H9 (cell line): ENCODE data around the gene SVOP. TPM values are rescaled to one million over a fixed set of nuclear protein-coding genes. Genes with fewer than 3 reads are reported as not detected.

Source experiments
- DNase-seq: peaks from one replicate; pipeline ENCODE4 v3.0.0-alpha.2; 2017
- H2AFZ ChIP-seq: one replicate; pipeline ENCODE4 v1.6.1; 2013; ENCODE audit warnings: mild to moderate bottlenecking, low read length, control low read depth, moderate library complexity
- H2AK5ac ChIP-seq: 2 replicates; pipeline ENCODE4 v1.6.1; 2013; ENCODE audit warnings: low read length, control low read depth, mixed read lengths; ENCODE audit not compliant: insufficient read length
- H2BK120ac ChIP-seq: one replicate; pipeline ENCODE4 v1.6.1; 2013; ENCODE audit warnings: low read depth, mild to moderate bottlenecking, low read length, control low read depth, inconsistent platforms; ENCODE audit not compliant: poor library complexity, severe bottlenecking
- H2BK12ac ChIP-seq: 2 replicates; pipeline ENCODE4 v1.6.1; 2013; ENCODE audit warnings: low read length, control low read depth, mixed read lengths, low read depth; ENCODE audit not compliant: insufficient read length
- H2BK15ac ChIP-seq: 2 replicates; pipeline ENCODE4 v1.6.1; 2013; ENCODE audit warnings: low read depth, low read length, control low read depth
- H2BK20ac ChIP-seq: one replicate; pipeline ENCODE4 v1.6.1; 2013; ENCODE audit warnings: low read depth, mild to moderate bottlenecking, low read length, control low read depth, inconsistent platforms; ENCODE audit not compliant: poor library complexity, severe bottlenecking
- H2BK5ac ChIP-seq: 2 replicates; pipeline ENCODE4 v1.6.1; 2013; ENCODE audit warnings: low read length, control low read depth, mixed read lengths; ENCODE audit not compliant: insufficient read length
- H3K14ac ChIP-seq: 2 replicates; pipeline ENCODE4 v1.6.1; 2013; ENCODE audit warnings: low read length, control low read depth; ENCODE audit not compliant: insufficient read depth
- H3K18ac ChIP-seq: 2 replicates; pipeline ENCODE4 v1.6.1; 2013; ENCODE audit warnings: low read depth, mild to moderate bottlenecking, mixed read lengths, low read length, control low read depth; ENCODE audit not compliant: insufficient read length
- H3K23ac ChIP-seq: 2 replicates; pipeline ENCODE4 v1.6.1; 2013; ENCODE audit warnings: low read length, control low read depth, mixed read lengths, low read depth; ENCODE audit not compliant: insufficient read length
- H3K23me2 ChIP-seq: 2 replicates; pipeline ENCODE4 v1.6.1; 2013; ENCODE audit warnings: low read depth, mild to moderate bottlenecking, mixed read lengths, low read length, control low read depth; ENCODE audit not compliant: insufficient read length, poor library complexity, severe bottlenecking
- H3K27ac ChIP-seq: 2 replicates; pipeline ENCODE4 v1.5.1; 2013; ENCODE audit warnings: low read length, control low read depth, mixed read lengths, low read depth; ENCODE audit not compliant: insufficient read length
- H3K27me3 ChIP-seq: 2 replicates; pipeline ENCODE4 v1.6.1; 2013; ENCODE audit warnings: low read length, control low read depth, inconsistent platforms; ENCODE audit not compliant: insufficient read depth
- H3K4ac ChIP-seq: 2 replicates; pipeline ENCODE4 v1.6.1; 2013; ENCODE audit warnings: low read depth, mild to moderate bottlenecking, control low read depth, inconsistent platforms, low read length, moderate library complexity
- H3K4me1 ChIP-seq: 2 replicates; pipeline ENCODE4 v1.6.1; 2013; ENCODE audit warnings: low read length, control low read depth, inconsistent platforms; ENCODE audit not compliant: insufficient read depth
- H3K4me2 ChIP-seq: 2 replicates; pipeline ENCODE4 v1.6.1; 2013; ENCODE audit warnings: low read length, control low read depth, mixed read lengths; ENCODE audit not compliant: insufficient read length, insufficient read depth
- H3K56ac ChIP-seq: 2 replicates; pipeline ENCODE4 v1.6.1; 2013; ENCODE audit warnings: low read depth, mild to moderate bottlenecking, mixed read lengths, low read length, control low read depth; ENCODE audit not compliant: insufficient read length
- H3K79me1 ChIP-seq: 2 replicates; pipeline ENCODE4 v1.6.1; 2013; ENCODE audit warnings: low read depth, mild to moderate bottlenecking, moderate library complexity, low read length, control low read depth, inconsistent platforms; ENCODE audit not compliant: insufficient read depth, poor library complexity, severe bottlenecking
- H3K79me2 ChIP-seq: 2 replicates; pipeline ENCODE4 v1.6.1; 2013; ENCODE audit warnings: low read length, control low read depth, inconsistent platforms; ENCODE audit not compliant: insufficient read depth
- H3K9ac ChIP-seq: 2 replicates; pipeline ENCODE4 v1.6.1; 2013; ENCODE audit warnings: low read length, control low read depth, mixed read lengths; ENCODE audit not compliant: insufficient read length; ENCODE audit errors: extremely low read depth
- H3K9me3 ChIP-seq: one replicate; pipeline ENCODE4 v1.6.1; 2013; ENCODE audit warnings: low read depth, low read length, inconsistent platforms; ENCODE audit not compliant: control insufficient read depth
- H3T11ph ChIP-seq: one replicate; pipeline ENCODE4 v1.6.1; 2013; ENCODE audit warnings: mild to moderate bottlenecking, low read length, control low read depth, inconsistent platforms
- H4K20me1 ChIP-seq: one replicate; pipeline ENCODE4 v1.6.1; 2013; ENCODE audit not compliant: control insufficient read depth, insufficient read length, insufficient read depth
- H4K5ac ChIP-seq: 2 replicates; pipeline ENCODE4 v1.6.1; 2013; ENCODE audit warnings: low read depth, mild to moderate bottlenecking, mixed read lengths, low read length, control low read depth; ENCODE audit not compliant: insufficient read length
- H4K8ac ChIP-seq: replicated peaks from 2 replicates; pipeline ENCODE4 v1.6.1; 2013; ENCODE audit warnings: low read length, control low read depth, mixed read lengths, low read depth; ENCODE audit not compliant: insufficient read length
- H4K91ac ChIP-seq: 2 replicates; pipeline ENCODE4 v1.6.1; 2013; ENCODE audit warnings: low read depth, mild to moderate bottlenecking, moderate library complexity, mixed read lengths, low read length, control low read depth; ENCODE audit not compliant: insufficient read length
- H3K27ac Mint-ChIP-seq, 3 experiments: 2 replicates in 2 of 3; 3 replicates in 1 of 3; pipeline ENCODE4 v1.8.0; 2020 to 2021; ENCODE audit warnings: mixed read lengths in 3 of 3, mild to moderate bottlenecking in 1 of 3, moderate library complexity in 1 of 3
- H3K27me3 Mint-ChIP-seq: 2 replicates; pipeline ENCODE4 v1.8.0; 2021; ENCODE audit warnings: low read depth, mild to moderate bottlenecking, moderate library complexity, mixed read lengths
- H3K36me3 Mint-ChIP-seq, 3 experiments: 2 replicates in 2 of 3; 3 replicates in 1 of 3; pipeline ENCODE4 v1.8.0; 2020 to 2021; ENCODE audit warnings: low read depth in 3 of 3, mixed read lengths in 3 of 3; ENCODE audit not compliant: insufficient read depth in 1 of 3
- H3K4me1 Mint-ChIP-seq, 2 experiments: 2 replicates each; pipeline ENCODE4 v1.8.0; 2020; ENCODE audit warnings: mixed read lengths in 2 of 2
- H3K4me3 Mint-ChIP-seq, 2 experiments: 2 replicates in 1 of 2; 3 replicates in 1 of 2; pipeline ENCODE4 v1.8.0; 2020 to 2021; ENCODE audit warnings: mild to moderate bottlenecking in 2 of 2, mixed read lengths in 2 of 2, moderate library complexity in 1 of 2
- H3K9me3 Mint-ChIP-seq, 2 experiments: 2 replicates in 1 of 2; 3 replicates in 1 of 2; pipeline ENCODE4 v1.8.0; 2020; ENCODE audit warnings: mild to moderate bottlenecking in 2 of 2, mixed read lengths in 2 of 2, moderate library complexity in 1 of 2
- WGBS: extraction: QIAGEN DNeasy Blood & Tissue Kit; methylation state at CpG from one replicate; pipeline ENCODE4 v1.1.7; 2013; ENCODE audit warnings: missing lambda C conversion rate, low lambda C conversion rate, mixed read lengths; ENCODE audit not compliant: insufficient read length; ENCODE audit errors: extremely low coverage; 5-methylcytosine and 5-hydroxymethylcytosine counted together
- total RNA-seq: library from RNA; stranded (reverse); gene quantifications from 2 replicates; pipeline ENCODE4 v1.2.1, GENCODE V29; 2021
- TF ChIP-seq, protein P1 (sequence below): fragments of 200-600 bp; sonication (generic); conservative IDR thresholded peaks from 3 replicates; pipeline ENCODE4 v1.8.0; 2021; ENCODE audit warnings: antibody characterized with exemption, mild to moderate bottlenecking

Gene SVOP
- total RNA-seq, 1 experiment from 2014 or later, result 0.15 TPM

DNA sequence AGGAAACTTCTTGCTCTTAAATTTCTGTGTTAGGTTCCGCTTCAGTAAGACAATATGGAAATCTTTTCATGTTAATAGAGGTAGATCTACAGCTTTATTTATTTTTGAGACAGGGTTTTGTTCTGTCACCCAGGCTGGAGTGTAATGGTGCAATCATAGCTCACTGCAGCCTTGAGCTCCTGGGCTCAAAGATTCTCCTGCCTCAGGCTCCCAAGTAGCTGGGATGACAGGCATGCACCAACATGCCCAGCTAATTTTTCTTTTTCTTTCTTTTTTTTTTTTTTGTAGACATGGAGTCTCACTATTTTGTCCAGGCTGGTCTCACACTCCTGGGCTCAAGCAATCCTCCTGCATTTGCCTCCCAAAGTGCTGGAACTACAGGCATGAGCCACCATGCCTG, 70.9 kb downstream of the SVOP start:
- Histone ChIP-seq H2BK12ac (no peak overlapping the region), H3K23me2 (no peaks in the 10 kb centered on the region), H2BK20ac (no peak overlapping the region), H3K4ac (no peak overlapping the region), H3K18ac (no peak overlapping the region), H3K4me2 (no peak overlapping the region), H3K9ac (no peak overlapping the region), H3K79me2 (no peaks in the 10 kb centered on the region), H3K56ac (no peak overlapping the region), H4K8ac (no peak overlapping the region), H3T11ph (no peak overlapping the region), H3K27ac (no peak overlapping the region), H4K5ac (no peak overlapping the region), H2AFZ (no peak overlapping the region), H4K20me1 (no peaks in the 10 kb centered on the region), H3K27me3 (no peaks in the 10 kb centered on the region; the same call in 1 of the 2 replicates), H3K14ac (no peak overlapping the region), H3K79me1 (no peaks in the 10 kb centered on the region), H3K23ac (no peak overlapping the region), H2BK15ac (no peak overlapping the region), H3K4me1 (no peaks in the 10 kb centered on the region), H3K9me3 (peaks cover 8% of the 10 kb centered on the region), H2BK5ac (no peak overlapping the region), H2BK120ac (no peak overlapping the region), H2AK5ac (no peak overlapping the region), H4K91ac (no peak overlapping the region)
- TF ChIP-seq, protein P1, sequence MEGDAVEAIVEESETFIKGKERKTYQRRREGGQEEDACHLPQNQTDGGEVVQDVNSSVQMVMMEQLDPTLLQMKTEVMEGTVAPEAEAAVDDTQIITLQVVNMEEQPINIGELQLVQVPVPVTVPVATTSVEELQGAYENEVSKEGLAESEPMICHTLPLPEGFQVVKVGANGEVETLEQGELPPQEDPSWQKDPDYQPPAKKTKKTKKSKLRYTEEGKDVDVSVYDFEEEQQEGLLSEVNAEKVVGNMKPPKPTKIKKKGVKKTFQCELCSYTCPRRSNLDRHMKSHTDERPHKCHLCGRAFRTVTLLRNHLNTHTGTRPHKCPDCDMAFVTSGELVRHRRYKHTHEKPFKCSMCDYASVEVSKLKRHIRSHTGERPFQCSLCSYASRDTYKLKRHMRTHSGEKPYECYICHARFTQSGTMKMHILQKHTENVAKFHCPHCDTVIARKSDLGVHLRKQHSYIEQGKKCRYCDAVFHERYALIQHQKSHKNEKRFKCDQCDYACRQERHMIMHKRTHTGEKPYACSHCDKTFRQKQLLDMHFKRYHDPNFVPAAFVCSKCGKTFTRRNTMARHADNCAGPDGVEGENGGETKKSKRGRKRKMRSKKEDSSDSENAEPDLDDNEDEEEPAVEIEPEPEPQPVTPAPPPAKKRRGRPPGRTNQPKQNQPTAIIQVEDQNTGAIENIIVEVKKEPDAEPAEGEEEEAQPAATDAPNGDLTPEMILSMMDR, result no peak
- Mint-ChIP-seq H3K4me1 (peaks cover 2% of the 10 kb centered on the region in 2 experiments; a peak in 3 of 4 replicates), H3K27ac (no peak overlapping the region), H3K27me3 (peaks cover 6% of the 10 kb centered on the region), H3K36me3 (peaks cover 0 to 9% (median 0%) of the 10 kb centered on the region in 3 experiments; a peak in 4 of 7 replicates), H3K9me3 (peaks cover 16 to 20% of the 10 kb centered on the region in 2 experiments), H3K4me3 (no peak overlapping the region)
- no CpG with 5 or more reads among the region's 1 CpG for WGBS
- no peak for DNase-seq
